Measurements from ENCODE around the gene SLC2A10. TPM values are rescaled to one million over a fixed set of nuclear protein-coding genes. Genes with fewer than 3 reads are reported as not detected.
"Not testable (repeated sequence)": the region's sequence is repeated elsewhere in the genome, so short reads cannot be mapped to it uniquely, and the experiment has no call there.

The SLC2A10 gene
- total and polyA plus RNA-seq, 4 donors = 3.5 to 25.6 (median 11.8) TPM

- WGBS, 2 donors = 90 to 96% methylated on average over 3 of the region's 3 CpGs
- no peak for DNase-seq
- intact Hi-C loops (cut with DNase I) = no loop called here
- H3K36me3 ChIP-seq (ENCODE audit: control insufficient read depth in 1 of 2, insufficient read depth in 2 of 2, low read length in 1 of 2) = no peaks in the 10 kb centered on the region
- H3K4me3 ChIP-seq (ENCODE audit: low read length in 2 of 2) = no peak overlapping the region
- H3K27me3 ChIP-seq (ENCODE audit: control insufficient read depth in 1 of 2, insufficient read depth in 2 of 2, low read length in 1 of 2) = no peaks in the 10 kb centered on the region
- H3K4me1 ChIP-seq (ENCODE audit: control insufficient read depth in 1 of 2, insufficient read depth in 2 of 2, low read length in 2 of 2) = no peaks in the 10 kb centered on the region
- no peak overlapping the region for H3K27ac ChIP-seq (ENCODE audit: low read depth in 1 of 2, low read length in 2 of 2)
- no peak for ATAC-seq (ENCODE audit: low FRiP score)
- H3K9me3 ChIP-seq (ENCODE audit: control insufficient read depth, low read length) = peaks cover 3% of the 10 kb centered on the region
These were observed 38.6 kb upstream of the SLC2A10 start for GRCh38 chr20:46670585-46671584.

DNA sequence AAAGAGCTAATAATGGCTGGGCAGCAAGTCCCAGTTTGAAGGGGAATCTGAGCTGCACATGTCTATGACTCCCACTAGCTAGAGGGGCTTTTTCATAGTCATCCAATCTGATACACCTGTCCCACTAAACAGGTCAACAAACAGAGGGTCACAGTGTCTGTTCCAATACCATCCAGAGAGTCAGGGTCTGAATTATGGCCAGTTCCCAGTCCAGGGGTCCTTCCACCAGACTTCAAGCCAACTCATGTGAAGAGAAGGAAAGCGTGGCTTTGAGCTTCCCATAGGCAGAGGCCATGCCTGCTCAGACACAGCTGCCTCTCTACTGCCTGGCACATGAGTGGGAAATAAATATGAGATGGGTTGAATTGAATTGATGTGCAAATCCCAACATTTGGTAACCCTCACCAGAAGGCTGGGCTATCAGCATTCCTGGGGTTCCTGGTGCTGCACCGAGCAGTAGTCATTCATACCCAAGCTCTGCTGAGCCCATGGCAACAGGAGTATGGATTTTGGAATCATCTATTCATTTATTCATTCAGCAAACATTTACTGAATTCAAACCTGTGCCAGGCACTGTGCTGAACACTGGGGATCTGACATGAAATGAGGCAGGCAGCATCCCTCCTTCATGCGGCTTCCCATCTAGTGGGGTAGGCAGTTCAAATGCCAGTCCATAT, 37.4 kb upstream of the SLC2A10 start:
- no peak overlapping the region for H3K27ac ChIP-seq (ENCODE audit: low read depth in 1 of 2, low read length in 2 of 2)
- no peaks in the 10 kb centered on the region for H3K27me3 ChIP-seq (ENCODE audit: control insufficient read depth in 1 of 2, insufficient read depth in 2 of 2, low read length in 1 of 2)
- no peak for DNase-seq
- no peaks in the 10 kb centered on the region for H3K36me3 ChIP-seq (ENCODE audit: control insufficient read depth in 1 of 2, insufficient read depth in 2 of 2, low read length in 1 of 2)
- intact Hi-C loops (cut with DNase I) = no loop called here
- ATAC-seq (ENCODE audit: low FRiP score) = no peak
- H3K4me3 ChIP-seq (ENCODE audit: low read length in 2 of 2) = no peak overlapping the region
- 96 to 98% methylated on average over 3 of the region's 3 CpGs for WGBS, 2 donors
- no peaks in the 10 kb centered on the region for H3K4me1 ChIP-seq (ENCODE audit: control insufficient read depth in 1 of 2, insufficient read depth in 2 of 2, low read length in 2 of 2)
- H3K9me3 ChIP-seq (ENCODE audit: control insufficient read depth, low read length) = peaks cover 3% of the 10 kb centered on the region

DNA sequence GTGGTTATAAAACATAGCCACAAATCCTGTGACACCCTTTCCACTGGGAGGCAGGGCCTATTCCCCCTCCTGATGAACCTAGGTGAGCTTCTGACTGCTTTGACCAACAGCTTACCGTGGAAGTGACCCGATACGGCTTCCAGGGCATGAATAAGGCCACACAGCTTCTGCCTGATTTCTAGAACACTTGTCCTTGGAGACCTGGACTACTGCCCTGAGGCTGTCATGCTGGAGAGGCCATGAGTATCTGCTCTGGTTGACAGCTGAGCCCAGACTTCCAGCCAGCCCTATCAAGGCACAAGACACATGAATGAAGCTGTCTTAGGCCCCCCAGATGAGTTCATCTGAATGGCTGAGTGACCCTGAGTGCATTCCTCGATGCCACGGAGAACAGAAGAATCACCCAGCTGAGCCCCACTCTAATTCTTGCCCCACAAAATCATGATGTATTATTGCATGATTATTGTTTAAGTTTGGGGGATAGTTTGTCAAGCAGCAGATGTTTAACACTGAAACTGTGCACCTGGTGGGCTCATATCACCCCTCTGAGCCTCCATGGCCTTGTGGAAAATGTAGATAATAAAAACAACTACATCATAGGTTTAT, 36.8 kb upstream of the SLC2A10 start:
- Histone ChIP-seq H3K9me3 (ENCODE audit: control insufficient read depth, low read length) (peaks cover 3% of the 10 kb centered on the region), H3K4me1 (ENCODE audit: control insufficient read depth in 1 of 2, insufficient read depth in 2 of 2, low read length in 2 of 2) (no peaks in the 10 kb centered on the region), H3K27me3 (ENCODE audit: control insufficient read depth in 1 of 2, insufficient read depth in 2 of 2, low read length in 1 of 2) (no peaks in the 10 kb centered on the region), H3K27ac (ENCODE audit: low read depth in 1 of 2, low read length in 2 of 2) (no peak overlapping the region), H3K4me3 (ENCODE audit: low read length in 2 of 2) (no peak overlapping the region), H3K36me3 (ENCODE audit: control insufficient read depth in 1 of 2, insufficient read depth in 2 of 2, low read length in 1 of 2) (no peaks in the 10 kb centered on the region)
- ATAC-seq (ENCODE audit: low FRiP score) = no peak
- DNase-seq = no peak
- intact Hi-C loops (cut with DNase I) = no loop called here
- 96% methylated on average over 5 of the region's 5 CpGs for WGBS, 2 donors

GRCh38 chr20:46673394-46674252, 35.8 kb upstream of the SLC2A10 start:
- ATAC-seq (ENCODE audit: low FRiP score) = no peak
- no peaks in the 10 kb centered on the region for H3K36me3 ChIP-seq (ENCODE audit: control insufficient read depth in 1 of 2, insufficient read depth in 2 of 2, low read length in 1 of 2)
- intact Hi-C loops (cut with DNase I) = no loop called here

GRCh38 chr20:46674253-46675083, 35.0 kb upstream of the SLC2A10 start:
- Histone ChIP-seq H3K27me3 (ENCODE audit: control insufficient read depth in 1 of 2, insufficient read depth in 2 of 2, low read length in 1 of 2) (no peaks in the 10 kb centered on the region), H3K36me3 (ENCODE audit: control insufficient read depth in 1 of 2, insufficient read depth in 2 of 2, low read length in 1 of 2) (no peaks in the 10 kb centered on the region), H3K27ac (ENCODE audit: low read depth in 1 of 2, low read length in 2 of 2) (no peak overlapping the region), H3K4me1 (ENCODE audit: control insufficient read depth in 1 of 2, insufficient read depth in 2 of 2, low read length in 2 of 2) (no peaks in the 10 kb centered on the region), H3K4me3 (ENCODE audit: low read length in 2 of 2) (no peak overlapping the region), H3K9me3 (ENCODE audit: control insufficient read depth, low read length) (peaks cover 3% of the 10 kb centered on the region)
- intact Hi-C loops (cut with DNase I) = no loop called here
- no peak for ATAC-seq (ENCODE audit: low FRiP score)
- DNase-seq = no peak
- WGBS, 2 donors = 38 to 50% methylated on average over 14 of the region's 14 CpGs

More at GRCh38 chr20:46673394-46674252, 35.8 kb upstream of the SLC2A10 start:
- WGBS, 2 donors = 60 to 61% methylated on average over 11 of the region's 11 CpGs
- Histone ChIP-seq H3K27me3 (ENCODE audit: control insufficient read depth in 1 of 2, insufficient read depth in 2 of 2, low read length in 1 of 2) (no peaks in the 10 kb centered on the region), H3K4me3 (ENCODE audit: low read length in 2 of 2) (no peak overlapping the region), H3K9me3 (ENCODE audit: control insufficient read depth, low read length) (peaks cover 3% of the 10 kb centered on the region), H3K27ac (ENCODE audit: low read depth in 1 of 2, low read length in 2 of 2) (no peak overlapping the region), H3K4me1 (ENCODE audit: control insufficient read depth in 1 of 2, insufficient read depth in 2 of 2, low read length in 2 of 2) (no peaks in the 10 kb centered on the region)
- DNase-seq = no peak

DNA sequence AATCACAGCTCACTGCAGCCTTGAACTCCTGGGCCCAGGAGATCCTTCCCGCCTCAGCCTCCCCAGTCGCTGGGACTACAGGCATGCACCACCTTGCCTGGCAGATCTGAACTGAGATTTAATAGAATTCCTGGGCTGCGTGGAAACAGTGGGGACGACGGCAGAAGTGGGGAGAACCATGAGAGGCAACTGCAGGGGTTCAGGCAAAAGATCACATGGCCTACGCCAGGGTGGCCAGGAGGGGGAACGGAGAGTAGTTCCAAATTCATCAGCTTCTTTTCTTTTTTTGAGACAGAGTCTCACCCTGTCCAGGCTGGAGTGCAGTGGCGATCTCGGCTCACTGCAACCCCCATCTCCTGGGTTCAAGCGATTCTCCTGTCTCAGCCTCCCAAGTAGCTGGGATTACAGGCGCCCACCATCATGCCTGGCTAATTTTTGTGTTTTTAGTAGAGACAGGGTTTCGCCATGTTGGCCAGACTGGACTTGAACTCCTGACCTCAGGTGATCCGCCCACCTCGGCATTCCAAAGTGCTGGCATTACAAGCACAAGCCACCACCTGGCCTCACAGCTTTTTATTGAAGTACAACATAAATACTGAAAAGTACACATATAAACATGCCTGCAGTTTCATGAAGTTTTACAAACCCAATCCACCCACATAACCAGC, 32.7 kb upstream of the SLC2A10 start:
- H3K27me3 ChIP-seq (ENCODE audit: control insufficient read depth in 1 of 2, insufficient read depth in 2 of 2, low read length in 1 of 2); H3K36me3 ChIP-seq (ENCODE audit: control insufficient read depth in 1 of 2, insufficient read depth in 2 of 2, low read length in 1 of 2); H3K9me3 ChIP-seq (ENCODE audit: control insufficient read depth, low read length); ATAC-seq (ENCODE audit: low FRiP score); intact Hi-C loops (cut with DNase I); H3K4me1 ChIP-seq (ENCODE audit: control insufficient read depth in 1 of 2, insufficient read depth in 2 of 2, low read length in 2 of 2); H3K4me3 ChIP-seq (ENCODE audit: low read length in 2 of 2); DNase-seq; H3K27ac ChIP-seq (ENCODE audit: low read depth in 1 of 2, low read length in 2 of 2): not testable (repeated sequence)
- WGBS, 2 donors = 96% methylated on average over 13 of the region's 14 CpGs

DNA sequence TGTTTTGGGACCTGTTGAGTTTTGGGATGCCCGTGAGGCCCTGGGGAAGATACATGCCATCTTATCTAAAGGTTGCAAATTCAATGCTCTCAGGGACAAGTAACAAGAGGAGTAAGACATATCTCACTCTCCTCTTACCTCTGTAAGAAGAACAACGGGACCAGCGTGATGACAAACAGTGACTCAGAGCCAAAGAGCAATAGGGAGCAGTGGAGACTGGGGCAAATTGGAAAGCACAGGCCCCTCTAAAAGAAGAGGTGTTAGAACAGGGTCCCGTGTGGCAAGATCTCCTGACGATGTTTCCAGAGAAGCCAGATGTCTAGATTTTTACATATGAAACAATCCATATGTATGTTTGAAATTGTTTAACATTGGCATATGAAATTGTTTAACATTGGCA, 31.8 kb upstream of the SLC2A10 start:
- Histone ChIP-seq H3K36me3 (ENCODE audit: control insufficient read depth in 1 of 2, insufficient read depth in 2 of 2, low read length in 1 of 2) (no peaks in the 10 kb centered on the region), H3K4me3 (ENCODE audit: low read length in 2 of 2) (no peak overlapping the region), H3K9me3 (ENCODE audit: control insufficient read depth, low read length) (no peaks in the 10 kb centered on the region), H3K27ac (ENCODE audit: low read depth in 1 of 2, low read length in 2 of 2) (no peak overlapping the region), H3K27me3 (ENCODE audit: control insufficient read depth in 1 of 2, insufficient read depth in 2 of 2, low read length in 1 of 2) (no peaks in the 10 kb centered on the region), H3K4me1 (ENCODE audit: control insufficient read depth in 1 of 2, insufficient read depth in 2 of 2, low read length in 2 of 2) (no peaks in the 10 kb centered on the region)
- DNase-seq = no peak
- no peak for ATAC-seq (ENCODE audit: low FRiP score)
- intact Hi-C loops (cut with DNase I) = no loop called here
- WGBS, 2 donors = 95 to 96% methylated on average over 5 of the region's 5 CpGs

Measured in aorta (tissue), 5 donors.